MCF 10A (cell line): ENCODE results near the gene TMEM200B. TPM values are rescaled to one million over a fixed set of nuclear protein-coding genes. Genes with fewer than 3 reads are reported as not detected.
"Not testable (repeated sequence)": the region's sequence is repeated elsewhere in the genome, so short reads cannot be mapped to it uniquely, and the experiment has no call there.

Experiments
- BruUV-seq: library from RNA; stranded (reverse); fragments of 400-500 nt; replicated peaks from 2 replicates; lab custom pipeline; 2021; lab: Mats Ljungman, UMichigan
- CTCF ChIA-PET: fragments of 300-600 bp; sonication (Branson Sonifier 250); formaldehyde crosslinking; extraction: SDS; loops from one replicate; lab custom pipeline; 2021; ENCODE audit warnings: antibody characterized with exemption, inconsistent platforms; lab: Yijun Ruan, JAX
- POLR2A ChIA-PET: fragments of 300-600, 350-650 bp; sonication (Branson Sonifier 250); formaldehyde crosslinking; extraction: SDS; loops from one replicate; lab custom pipeline; 2020; ENCODE audit warnings: antibody characterized with exemption, inconsistent platforms; lab: Yijun Ruan, JAX
- DNase-seq: peaks from one replicate; pipeline ENCODE4 v3.0.0-alpha.2; 2018; ENCODE audit not compliant: unreplicated experiment
- H3K27ac Mint-ChIP-seq: one replicate; pipeline ENCODE4 v1.8.0; 2022; ENCODE audit warnings: mild to moderate bottlenecking, low read depth, mixed read lengths; ENCODE audit not compliant: unreplicated experiment
- H3K27me3 Mint-ChIP-seq: one replicate; pipeline ENCODE4 v1.8.0; 2022; ENCODE audit warnings: mixed read lengths; ENCODE audit not compliant: insufficient read depth, unreplicated experiment
- H3K36me3 Mint-ChIP-seq: one replicate; pipeline ENCODE4 v1.8.0; 2022; ENCODE audit warnings: mild to moderate bottlenecking, moderate library complexity, mixed read lengths; ENCODE audit not compliant: insufficient read depth, unreplicated experiment
- H3K4me1 Mint-ChIP-seq: one replicate; pipeline ENCODE4 v1.8.0; 2022; ENCODE audit warnings: mixed read lengths; ENCODE audit not compliant: insufficient read depth, unreplicated experiment
- H3K4me3 Mint-ChIP-seq: one replicate; pipeline ENCODE4 v1.8.0; 2022; ENCODE audit warnings: mild to moderate bottlenecking, moderate library complexity, mixed read lengths; ENCODE audit not compliant: unreplicated experiment
- H3K9me3 Mint-ChIP-seq: one replicate; pipeline ENCODE4 v1.8.0; 2022; ENCODE audit warnings: mixed read lengths; ENCODE audit not compliant: unreplicated experiment
- intact Hi-C: fragments of 100-400 bp; cut with micrococcal nuclease; formaldehyde crosslinking; loops from 2 replicates; pipeline ENCODE4 v1.14.1; 2022
- total RNA-seq: library from RNA; stranded (reverse); gene quantifications from 2 replicates; pipeline ENCODE4 v1.2.3, GENCODE V29; 2022
- TF ChIP-seq, protein P1 (sequence below): fragments of 200-600 bp; IDR thresholded peaks from one replicate; pipeline ENCODE4 v1.8.0; 2022; ENCODE audit warnings: antibody characterized with exemption, mild to moderate bottlenecking; ENCODE audit not compliant: unreplicated experiment

The TMEM200B gene
- total RNA-seq, 1 experiment from 2014 or later: not detected

DNA sequence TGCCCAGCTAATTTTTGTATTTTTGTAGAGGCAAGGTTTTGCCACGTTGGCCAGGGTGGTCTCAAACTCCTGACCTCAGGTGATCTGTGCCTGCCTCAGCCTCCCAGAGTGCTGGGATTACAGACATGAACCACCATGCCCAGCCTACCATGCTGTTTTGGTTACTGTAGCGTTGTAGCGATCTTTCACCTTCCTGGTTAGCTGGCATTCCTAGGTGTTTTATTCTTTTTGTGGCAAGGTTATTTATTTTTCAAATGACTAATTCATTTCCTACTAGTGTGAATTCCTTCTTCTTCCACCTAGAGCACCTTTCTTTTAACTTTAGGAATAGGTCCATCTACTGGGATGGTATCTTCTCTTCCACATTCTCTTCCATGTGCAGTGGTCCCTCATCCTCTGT is 29.3 kb downstream of the TMEM200B start:
- H3K9me3 Mint-ChIP-seq: no peaks in the 10 kb centered on the region
- no peaks in the 10 kb centered on the region for H3K36me3 Mint-ChIP-seq
- H3K4me1 Mint-ChIP-seq: no peaks in the 10 kb centered on the region
- no peak overlapping the region for H3K27ac Mint-ChIP-seq
- no TSS peak for BruUV-seq
- ChIA-PET CTCF (no interaction called here), POLR2A (interaction anchor here (1.0 kb wide), 1 partner anchor 59 kb away, joined by 3 read pairs; no protein-coding TSS in a partner anchor)
- H3K27me3 Mint-ChIP-seq: no peaks in the 10 kb centered on the region
- no peak overlapping the region for H3K4me3 Mint-ChIP-seq
- no peak for DNase-seq
- TF ChIP-seq, protein P1, sequence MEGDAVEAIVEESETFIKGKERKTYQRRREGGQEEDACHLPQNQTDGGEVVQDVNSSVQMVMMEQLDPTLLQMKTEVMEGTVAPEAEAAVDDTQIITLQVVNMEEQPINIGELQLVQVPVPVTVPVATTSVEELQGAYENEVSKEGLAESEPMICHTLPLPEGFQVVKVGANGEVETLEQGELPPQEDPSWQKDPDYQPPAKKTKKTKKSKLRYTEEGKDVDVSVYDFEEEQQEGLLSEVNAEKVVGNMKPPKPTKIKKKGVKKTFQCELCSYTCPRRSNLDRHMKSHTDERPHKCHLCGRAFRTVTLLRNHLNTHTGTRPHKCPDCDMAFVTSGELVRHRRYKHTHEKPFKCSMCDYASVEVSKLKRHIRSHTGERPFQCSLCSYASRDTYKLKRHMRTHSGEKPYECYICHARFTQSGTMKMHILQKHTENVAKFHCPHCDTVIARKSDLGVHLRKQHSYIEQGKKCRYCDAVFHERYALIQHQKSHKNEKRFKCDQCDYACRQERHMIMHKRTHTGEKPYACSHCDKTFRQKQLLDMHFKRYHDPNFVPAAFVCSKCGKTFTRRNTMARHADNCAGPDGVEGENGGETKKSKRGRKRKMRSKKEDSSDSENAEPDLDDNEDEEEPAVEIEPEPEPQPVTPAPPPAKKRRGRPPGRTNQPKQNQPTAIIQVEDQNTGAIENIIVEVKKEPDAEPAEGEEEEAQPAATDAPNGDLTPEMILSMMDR: no peak
- intact Hi-C loops: no loop called here

DNA sequence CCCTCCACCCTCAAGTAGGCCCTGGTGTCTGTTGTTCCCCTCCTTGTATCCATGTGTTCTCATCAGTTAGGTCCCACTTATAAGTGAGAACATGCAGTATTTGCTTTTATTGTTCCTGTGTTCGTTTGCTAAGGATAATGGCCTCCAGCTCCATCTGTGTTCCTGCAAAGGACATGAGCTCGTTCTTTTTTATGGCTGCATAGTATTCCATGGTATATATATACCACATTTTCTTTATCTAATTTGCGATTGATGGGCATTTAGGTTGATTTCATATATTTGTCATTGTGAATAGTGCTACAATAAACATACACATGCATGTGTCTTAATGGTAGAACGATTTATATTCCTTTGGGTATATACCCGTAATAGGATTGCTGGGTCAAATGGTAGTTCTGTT is 31.0 kb downstream of the TMEM200B start:
- CTCF ChIA-PET: interaction anchor here (1.3 kb wide), 1 partner anchor 10 kb away, joined by 3 read pairs; no protein-coding TSS in a partner anchor
- H3K27ac Mint-ChIP-seq, H3K4me1 Mint-ChIP-seq, H3K9me3 Mint-ChIP-seq, POLR2A ChIA-PET, H3K27me3 Mint-ChIP-seq, DNase-seq, H3K36me3 Mint-ChIP-seq, intact Hi-C loops, H3K4me3 Mint-ChIP-seq, BruUV-seq: not testable (repeated sequence)

DNA sequence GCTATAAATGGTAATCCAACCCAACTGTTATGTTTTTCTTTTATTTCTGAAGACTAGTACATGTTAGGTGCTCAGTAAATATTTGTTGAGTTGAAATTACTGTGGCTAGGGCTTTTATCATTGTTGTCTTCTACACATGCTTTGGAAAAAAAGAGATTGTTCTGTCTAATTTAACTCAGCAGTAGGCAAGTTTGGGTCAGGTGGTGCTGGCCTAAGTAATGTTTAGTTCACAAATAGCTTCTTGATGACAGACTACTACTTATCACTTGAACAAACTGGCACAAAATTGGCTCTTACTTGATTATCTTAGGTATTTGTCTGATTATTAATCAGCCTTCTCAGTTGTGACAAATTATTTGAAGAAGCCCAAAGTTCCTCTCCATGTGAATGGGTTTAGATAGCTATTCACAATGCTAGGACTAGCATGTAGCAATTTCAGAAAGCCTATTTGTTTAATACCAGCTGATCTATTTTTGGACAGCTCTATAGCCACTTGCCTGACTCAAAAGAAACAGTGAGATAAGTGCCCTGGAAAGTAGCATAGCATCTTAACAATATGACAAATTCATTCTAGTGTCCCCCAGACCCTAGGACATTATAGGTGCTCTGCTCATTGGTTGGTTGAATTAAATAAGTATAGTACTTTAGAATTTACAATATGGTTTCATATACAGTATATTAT is 32.6 kb downstream of the TMEM200B start:
- H3K27me3 Mint-ChIP-seq: no peaks in the 10 kb centered on the region
- no TSS peak for BruUV-seq

DNA sequence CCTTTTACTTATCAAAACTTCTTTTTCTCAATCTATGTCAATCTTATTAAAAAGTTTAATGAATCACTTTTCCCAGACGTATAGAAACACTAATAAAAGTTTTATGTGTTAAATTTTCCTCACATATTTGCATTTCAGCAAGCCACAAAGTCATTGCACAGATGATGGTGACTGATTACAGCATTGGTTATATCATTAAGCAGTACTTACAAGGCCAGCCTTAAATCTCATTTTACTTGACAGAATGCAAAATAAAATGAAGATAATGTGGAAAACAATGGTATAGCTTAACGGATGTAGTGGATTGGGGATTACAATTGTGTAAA is 39.5 kb downstream of the TMEM200B start:
- BruUV-seq: no TSS peak
- CTCF ChIA-PET: no interaction called here
- POLR2A ChIA-PET: no interaction called here
- no peaks in the 10 kb centered on the region for H3K36me3 Mint-ChIP-seq
- no peak for DNase-seq
- H3K4me1 Mint-ChIP-seq: no peaks in the 10 kb centered on the region
- intact Hi-C loops: no loop called here
- H3K27ac Mint-ChIP-seq: no peak overlapping the region
- H3K9me3 Mint-ChIP-seq: no peaks in the 10 kb centered on the region
- H3K27me3 Mint-ChIP-seq: no peaks in the 10 kb centered on the region
- TF ChIP-seq, protein P1: no peak
- H3K4me3 Mint-ChIP-seq: no peak overlapping the region

More for the DNA sequence above, 32.6 kb downstream of the TMEM200B start:
- Mint-ChIP-seq H3K4me3 (no peak overlapping the region), H3K27ac (no peak overlapping the region), H3K4me1 (no peaks in the 10 kb centered on the region), H3K36me3 (no peaks in the 10 kb centered on the region), H3K9me3 (no peaks in the 10 kb centered on the region)
- no peak for DNase-seq
- ChIA-PET CTCF (no interaction called here), POLR2A (interaction anchor here (1.6 kb wide), 1 partner anchor 9 kb away, joined by 3 read pairs; no protein-coding TSS in a partner anchor)
- TF ChIP-seq, protein P1: no peak
- intact Hi-C loops: no loop called here
